ENCODE data around the gene BLVRB.
"Not testable (repeated sequence)": the region's sequence is repeated elsewhere in the genome, so short reads cannot be mapped to it uniquely, and the experiment has no call there.

The BLVRB gene

DNA sequence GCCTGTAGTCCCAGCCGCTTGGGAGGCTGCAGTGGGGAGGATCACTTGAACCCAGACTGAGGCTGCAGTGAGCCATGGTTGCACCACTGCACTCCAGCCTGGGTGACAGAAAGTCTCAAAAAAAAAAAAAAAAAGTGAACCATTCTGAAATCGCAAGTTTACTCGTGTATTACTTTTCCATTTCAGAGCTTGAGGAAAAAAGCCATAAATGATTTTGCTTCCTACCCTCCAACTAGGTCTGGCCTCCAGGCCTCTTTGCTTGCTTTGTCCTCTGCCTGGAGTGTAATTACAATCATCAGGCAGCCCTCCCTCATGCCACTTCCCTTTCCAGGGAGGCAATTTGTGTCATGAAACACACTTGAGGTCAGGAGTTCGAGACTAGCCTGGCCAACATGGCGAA, 8.5 kb downstream of the BLVRB start:
- no peak overlapping the region for H3K4me3 ChIP-seq (ENCODE audit: low read depth, low read length)
- no peak for DNase-seq (ENCODE audit: low read depth)

DNA sequence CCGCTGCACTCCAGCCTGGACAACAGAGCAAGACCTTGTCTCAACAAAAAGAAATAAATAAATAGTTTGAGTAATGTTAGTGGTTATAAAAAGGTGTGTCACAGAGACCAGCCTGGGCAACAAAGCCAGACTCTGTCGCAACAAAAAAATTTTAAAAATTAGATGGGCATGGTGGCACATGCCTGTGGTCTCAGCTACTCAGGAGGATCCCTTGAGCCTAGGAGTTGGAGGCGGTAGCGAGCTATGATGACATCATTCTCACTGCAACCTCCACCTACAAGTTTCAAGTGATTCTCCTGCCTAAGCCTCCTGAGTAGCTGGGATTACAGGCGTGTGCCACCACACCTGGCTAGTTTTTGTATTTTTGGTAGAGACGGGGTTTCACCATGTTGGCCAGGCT, 11.6 kb downstream of the BLVRB start:
- not testable (repeated sequence) for H3K4me3 ChIP-seq (ENCODE audit: low read depth, low read length); DNase-seq (ENCODE audit: low read depth)

DNA sequence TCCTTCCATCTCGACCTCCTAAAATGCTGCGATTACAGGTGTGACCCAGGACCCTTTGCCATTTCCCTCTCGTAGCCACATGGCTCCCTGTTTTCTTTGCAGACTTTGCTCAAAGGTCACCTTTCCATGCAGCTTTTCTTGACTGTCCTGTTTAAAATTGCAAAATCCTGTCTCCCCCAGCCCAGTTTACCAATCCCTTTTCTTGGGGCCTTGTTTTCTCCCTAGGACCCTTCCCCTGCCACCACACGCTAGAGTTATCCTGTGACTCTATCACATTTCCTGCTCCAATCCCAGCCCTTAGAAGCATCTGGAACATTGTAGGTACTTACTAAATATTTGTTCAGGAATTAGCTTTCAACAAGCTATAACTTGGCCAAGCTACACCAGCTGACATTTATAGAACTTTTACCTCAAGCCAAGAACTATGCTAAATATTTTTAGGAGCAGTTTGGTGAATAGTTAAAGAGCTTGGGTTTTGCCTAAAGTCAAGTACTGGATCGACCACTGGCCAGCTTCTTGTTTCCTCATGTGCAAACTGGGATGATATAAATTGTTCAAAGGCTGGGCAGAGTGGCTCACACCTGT, 12.3 kb downstream of the BLVRB start:
- H3K4me3 ChIP-seq (ENCODE audit: low read depth, low read length), result no peak overlapping the region
- DNase-seq (ENCODE audit: low read depth), result no peak

DNA sequence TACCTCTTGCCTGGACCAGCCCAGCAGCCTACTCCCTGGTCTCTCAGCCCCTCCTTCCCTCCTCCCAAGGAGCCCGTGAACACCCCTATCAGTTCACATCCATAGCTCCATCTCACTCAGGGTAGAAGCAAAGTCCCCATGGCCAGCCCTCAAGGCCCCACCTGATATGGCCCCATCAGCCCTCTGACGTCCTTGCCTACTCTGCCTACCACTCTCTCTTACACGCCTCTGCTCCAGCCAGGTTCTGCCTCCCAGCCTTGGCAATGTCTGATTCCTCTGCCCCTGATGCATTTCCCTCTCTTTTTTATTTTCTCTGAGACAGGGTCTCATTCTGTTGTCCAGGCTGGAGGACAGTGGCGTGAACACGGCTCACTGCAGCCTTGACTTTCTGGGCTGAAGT, 13.5 kb downstream of the BLVRB start:
- H3K4me3 ChIP-seq (ENCODE audit: low read depth, low read length), result no peak overlapping the region
- DNase-seq (ENCODE audit: low read depth), result no peak

DNA sequence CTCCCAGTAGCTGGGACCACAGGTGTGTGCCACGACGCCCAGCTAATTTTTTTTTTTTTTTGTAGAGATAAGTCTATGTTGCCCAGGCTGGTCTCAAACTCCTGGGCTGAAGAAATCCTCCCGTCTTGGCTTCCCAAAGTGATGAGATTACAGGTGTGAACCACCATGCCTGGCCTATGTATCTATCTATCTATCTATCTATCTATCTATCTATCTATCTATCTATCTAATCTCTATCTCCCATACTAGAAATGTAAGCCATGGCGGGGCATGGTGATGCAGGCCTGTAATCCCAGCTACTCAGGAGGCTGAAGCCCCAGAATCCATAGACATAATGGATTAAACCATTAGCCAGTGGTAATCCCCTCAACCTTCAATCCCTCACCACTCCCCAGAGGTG, 14.9 kb downstream of the BLVRB start:
- no peak for DNase-seq (ENCODE audit: low read depth)
- no peak overlapping the region for H3K4me3 ChIP-seq (ENCODE audit: low read depth, low read length)

DNA sequence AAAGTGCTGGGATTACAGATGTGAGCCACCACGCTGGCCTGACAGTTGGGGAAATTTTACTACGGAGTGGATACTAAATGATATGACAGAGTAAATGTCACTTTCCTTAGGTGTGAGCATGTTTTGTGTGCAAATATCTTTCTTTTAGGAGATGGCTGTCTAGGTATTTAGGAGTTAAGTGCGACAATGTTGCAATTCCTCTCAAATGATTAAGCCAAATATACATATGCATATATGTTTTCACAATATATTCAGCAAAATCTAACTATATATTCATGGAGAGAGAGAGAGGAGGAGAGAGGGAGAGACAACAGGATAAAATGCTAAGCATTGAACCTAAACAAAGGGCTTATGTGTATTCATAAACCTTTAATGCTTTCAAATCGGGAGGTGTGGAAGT, 16.0 kb downstream of the BLVRB start:
- H3K4me3 ChIP-seq (ENCODE audit: low read depth, low read length), result no peak overlapping the region
- no peak for DNase-seq (ENCODE audit: low read depth)

DNA sequence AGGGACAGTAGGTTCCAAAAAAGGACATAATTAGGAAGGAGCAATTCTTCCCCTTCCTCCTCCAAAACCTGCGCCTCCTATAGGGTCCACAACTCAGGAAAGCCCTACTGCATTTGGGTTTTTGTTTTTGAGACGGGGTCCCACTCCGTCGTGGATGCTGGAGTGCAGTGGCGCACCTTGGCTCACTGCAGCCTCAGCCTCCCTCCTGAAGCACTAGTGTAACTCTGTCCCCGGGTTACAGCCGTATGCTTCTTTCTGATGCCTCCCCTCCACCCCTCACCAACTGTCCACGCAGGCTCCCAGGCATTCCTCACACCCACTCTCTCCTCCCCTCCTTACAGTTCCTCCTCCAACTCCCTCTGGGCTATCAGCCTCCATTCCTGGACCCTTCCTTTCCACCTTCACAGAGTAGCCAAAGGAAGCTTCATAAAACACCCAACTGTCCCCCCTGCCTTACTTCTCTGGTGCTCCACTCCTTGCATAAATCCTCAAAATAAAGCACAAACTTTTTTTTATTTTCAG, 19.2 kb downstream of the BLVRB start:
- DNase-seq (ENCODE audit: low read depth), result no peak

DNA sequence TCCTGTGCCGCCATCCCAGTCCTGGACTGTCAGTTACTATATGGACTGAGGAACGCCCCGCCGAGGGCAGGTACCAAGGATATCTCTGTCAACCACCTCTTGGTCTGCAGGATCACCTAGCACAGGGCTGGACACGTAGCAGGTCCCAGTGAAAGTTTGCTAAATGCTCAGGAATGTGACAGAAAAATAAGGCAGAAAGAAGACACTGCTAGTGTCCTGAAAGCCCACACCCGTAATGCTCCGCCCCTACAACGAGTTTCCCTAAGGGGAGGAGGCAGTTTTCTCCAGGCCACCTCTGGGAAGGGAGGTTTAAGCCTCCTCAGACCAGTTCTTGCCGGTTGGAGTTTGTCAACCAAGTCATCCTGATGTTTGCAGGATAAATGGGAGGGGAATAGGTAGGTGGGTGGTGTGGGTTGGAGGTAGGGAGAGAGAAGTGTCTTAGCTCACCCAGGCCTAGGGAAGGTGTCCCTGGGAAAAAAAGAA, 19.7 kb downstream of the BLVRB start:
- no peak for DNase-seq (ENCODE audit: low read depth)
- no peak overlapping the region for H3K4me3 ChIP-seq (ENCODE audit: low read depth, low read length)

More for the DNA sequence above, 19.2 kb downstream of the BLVRB start:
- no peak overlapping the region for H3K4me3 ChIP-seq (ENCODE audit: low read depth, low read length)

DNA sequence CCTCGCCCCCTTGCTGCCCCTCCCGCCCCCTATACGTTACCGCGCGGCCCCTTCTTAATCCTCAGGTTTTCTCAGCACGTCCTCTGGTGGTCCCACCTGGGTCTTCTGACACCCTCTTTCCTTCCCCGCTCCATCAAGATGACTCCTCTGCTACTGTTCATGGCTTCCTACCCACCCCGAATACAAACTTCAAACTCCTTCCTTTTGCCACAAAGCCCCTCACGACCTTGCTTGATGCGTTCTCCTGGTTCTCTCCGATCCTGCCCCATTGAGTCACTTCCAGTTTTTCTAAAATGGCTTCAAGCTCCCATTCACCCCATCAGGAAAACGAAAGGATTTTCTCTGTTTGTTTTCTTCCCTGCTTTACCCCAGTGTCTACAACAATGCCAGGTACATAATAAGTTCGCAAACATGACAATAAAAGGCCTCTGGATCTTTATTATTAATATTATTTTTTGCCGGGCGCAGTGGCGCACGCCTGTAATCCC, 20.7 kb downstream of the BLVRB start:
- DNase-seq (ENCODE audit: low read depth), result no peak
- peak overlapping the region; percentile 65 for H3K4me3 ChIP-seq (ENCODE audit: low read depth, low read length)

DNA sequence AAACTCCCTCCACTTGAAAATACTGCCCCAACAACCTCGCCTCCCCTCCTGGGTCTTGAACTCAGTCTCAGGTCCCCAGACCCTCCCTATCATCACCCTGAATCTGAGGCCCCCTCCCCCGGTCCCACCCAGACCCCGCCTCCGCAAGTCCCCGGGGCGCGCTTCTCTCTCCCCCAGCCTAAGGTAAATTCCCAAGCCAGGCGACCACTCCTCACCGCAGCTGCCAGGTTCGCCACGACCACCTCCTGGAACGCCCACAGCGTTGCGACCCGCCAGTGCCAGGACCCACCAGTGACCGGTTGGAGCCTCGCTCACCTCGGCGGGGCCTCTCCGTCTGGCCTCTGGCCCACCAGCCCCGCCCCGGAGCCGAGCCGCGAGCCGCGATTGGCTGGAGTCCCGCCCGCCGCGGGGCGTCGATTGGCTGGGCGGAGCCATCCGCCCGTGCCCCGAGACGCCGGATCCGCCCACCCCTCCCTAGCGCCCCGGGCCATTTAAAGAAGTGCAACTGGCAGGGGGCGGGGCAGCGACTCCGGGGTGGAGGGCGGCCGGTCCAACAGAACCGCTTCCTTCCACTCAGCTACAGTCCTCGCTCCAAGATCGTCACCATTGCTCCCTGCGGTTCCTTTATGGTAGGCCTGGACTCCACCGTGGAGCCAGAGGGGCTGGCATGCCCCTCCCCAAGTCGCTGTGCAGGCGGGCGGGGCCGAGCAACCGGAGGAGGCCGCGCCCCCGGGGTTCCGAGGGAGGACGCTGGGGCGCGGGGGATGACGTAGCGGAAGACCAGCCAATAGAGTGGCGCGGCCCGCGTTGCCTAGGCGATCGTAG, 21.3 kb downstream of the BLVRB start, which contains the start of gene SERTAD3:
TSS of gene SERTAD3 (minus strand) at position 336 of the 825 bp plus-strand sequence. CDS start 2,255 bp downstream, outside the sequence.
- peak within 1 kb of the TSS; percentile 65 for H3K4me3 ChIP-seq (ENCODE audit: low read depth, low read length)
- DNase-seq (ENCODE audit: low read depth), result peak; percentile 83

DNA sequence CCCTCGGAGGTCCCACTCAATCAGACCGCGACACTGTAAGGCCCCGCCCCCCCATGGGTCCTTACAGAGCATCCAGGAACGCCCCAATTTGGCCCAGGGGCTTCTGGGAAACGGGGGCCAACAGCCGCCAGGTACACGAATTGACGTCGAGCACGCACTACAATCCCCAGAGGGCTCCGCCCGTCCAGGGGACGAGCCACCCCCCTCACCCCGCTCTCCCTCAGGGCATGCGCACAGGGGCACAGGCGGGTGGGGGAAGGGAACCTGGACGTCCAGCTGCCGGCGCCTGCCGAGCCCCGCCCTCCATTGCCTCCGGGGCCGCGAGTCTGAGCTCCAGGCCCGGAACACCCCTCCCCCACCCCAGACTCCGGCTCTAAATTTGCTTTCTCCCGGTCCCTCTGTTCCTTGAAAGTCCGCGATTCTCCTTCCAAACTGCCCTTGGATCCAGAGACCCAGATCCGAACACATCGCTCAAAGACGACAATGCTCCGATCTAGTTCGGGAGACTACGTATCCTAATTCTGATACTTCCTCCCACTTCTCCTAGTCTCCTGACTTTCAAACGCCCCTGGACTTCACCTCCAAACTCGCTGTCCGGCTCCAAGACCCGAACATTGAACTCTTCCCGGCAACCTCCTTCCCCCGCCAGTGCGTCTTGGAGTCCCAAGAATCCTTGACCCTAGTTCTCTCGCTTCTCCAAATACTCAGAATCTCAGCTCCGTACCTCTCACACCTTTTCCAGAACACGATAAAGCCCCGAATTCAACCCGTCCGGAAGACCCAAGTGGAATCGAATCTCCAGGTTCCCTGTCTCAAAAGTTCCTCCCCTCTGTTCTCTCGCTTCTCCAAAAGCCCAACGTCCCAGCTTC, 22.2 kb downstream of the BLVRB start:
- peak; percentile 99 for DNase-seq (ENCODE audit: low read depth)

DNA sequence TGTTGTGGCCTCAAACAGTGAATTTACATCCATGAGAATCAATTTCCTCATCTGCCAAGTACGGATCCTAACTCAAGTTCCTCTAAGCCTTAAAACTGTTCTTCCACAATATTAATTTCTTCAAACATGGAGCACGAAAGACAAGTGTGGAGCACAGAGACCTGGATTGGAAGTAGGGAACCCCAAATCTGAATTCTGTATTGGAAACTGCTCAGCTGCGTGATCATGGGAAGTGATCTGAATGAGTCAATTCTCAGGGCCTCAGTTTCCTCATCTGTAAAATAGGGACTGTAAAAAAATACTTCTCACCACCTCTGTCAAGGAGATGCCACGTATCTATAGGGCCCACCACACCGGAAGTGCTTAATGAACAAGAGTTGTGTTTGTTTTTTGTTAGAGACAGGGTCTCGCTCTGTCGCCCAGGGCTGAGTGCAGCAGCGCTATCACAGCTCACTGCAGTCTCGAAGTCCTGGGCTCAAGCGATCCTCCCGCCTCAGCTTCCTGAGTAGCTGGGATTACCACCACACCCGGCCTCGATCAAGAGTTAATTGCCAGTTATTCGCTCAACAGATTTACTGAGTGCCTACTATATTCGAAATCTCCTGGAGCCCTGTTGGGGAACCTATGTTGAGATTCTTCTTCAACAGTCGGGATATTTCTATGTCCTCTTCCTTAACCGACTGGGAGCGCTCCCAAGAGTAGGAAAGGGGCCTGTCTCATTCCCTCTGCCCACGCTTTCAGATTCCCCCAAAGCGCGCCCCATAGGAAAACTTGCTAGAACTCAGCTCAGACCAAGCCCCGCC, 23.0 kb downstream of the BLVRB start:
- no peak for DNase-seq (ENCODE audit: low read depth)
- H3K4me3 ChIP-seq (ENCODE audit: low read depth, low read length), result peak overlapping the region; percentile 65

More for the DNA sequence above, 22.2 kb downstream of the BLVRB start:
- H3K4me3 ChIP-seq (ENCODE audit: low read depth, low read length), result peak overlapping the region; percentile 65

DNA sequence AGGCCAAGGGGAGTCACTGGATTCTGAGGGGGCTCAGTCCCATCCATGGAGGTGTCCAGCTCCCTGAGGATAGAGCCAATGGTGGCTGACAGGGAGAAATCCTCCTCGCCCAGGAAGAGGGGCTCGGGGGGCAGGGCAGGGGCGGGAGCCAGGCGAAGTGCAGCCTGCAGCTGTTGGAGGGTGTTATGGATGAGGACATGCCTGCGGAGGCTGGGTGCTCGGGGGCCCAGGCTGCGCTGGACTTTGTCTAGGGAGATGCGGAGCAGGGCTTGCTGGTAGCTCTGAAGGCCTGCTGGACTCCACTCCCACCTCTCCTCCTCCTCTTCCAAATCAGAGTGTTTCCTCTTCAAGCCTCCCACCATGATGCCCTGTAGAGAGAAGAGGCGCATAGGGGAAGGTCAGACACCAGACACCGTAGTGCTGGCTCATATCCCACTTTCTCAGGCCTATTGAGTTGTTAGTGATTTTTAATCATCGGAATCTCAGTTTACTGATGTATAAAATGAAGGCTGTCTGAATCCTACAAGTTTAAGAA, 23.8 kb downstream of the BLVRB start:
- peak overlapping the region; percentile 65 for H3K4me3 ChIP-seq (ENCODE audit: low read depth, low read length)
- no peak for DNase-seq (ENCODE audit: low read depth)

DNA sequence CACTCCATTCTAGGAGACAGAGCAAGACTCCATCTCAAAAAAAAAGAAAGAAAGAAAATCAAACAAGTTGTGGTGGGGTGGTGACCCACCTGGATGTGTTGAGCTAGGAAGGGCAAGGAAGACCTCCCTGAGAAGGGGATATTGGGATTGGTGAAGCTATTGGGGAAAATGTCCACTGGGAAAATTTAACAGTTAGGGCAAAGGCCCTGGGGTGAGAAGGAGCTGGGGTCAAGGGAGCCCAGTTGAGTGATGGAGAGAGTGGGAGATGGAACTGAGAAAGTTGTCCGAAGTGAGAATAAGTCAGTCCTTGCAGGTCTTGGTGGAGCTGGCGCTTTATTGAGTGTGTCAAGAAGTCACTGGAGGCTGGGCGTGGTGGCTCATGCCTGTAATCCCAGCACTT, 27.3 kb downstream of the BLVRB start:
- DNase-seq (ENCODE audit: low read depth), result no peak
- H3K4me3 ChIP-seq (ENCODE audit: low read depth, low read length), result no peak overlapping the region

DNA sequence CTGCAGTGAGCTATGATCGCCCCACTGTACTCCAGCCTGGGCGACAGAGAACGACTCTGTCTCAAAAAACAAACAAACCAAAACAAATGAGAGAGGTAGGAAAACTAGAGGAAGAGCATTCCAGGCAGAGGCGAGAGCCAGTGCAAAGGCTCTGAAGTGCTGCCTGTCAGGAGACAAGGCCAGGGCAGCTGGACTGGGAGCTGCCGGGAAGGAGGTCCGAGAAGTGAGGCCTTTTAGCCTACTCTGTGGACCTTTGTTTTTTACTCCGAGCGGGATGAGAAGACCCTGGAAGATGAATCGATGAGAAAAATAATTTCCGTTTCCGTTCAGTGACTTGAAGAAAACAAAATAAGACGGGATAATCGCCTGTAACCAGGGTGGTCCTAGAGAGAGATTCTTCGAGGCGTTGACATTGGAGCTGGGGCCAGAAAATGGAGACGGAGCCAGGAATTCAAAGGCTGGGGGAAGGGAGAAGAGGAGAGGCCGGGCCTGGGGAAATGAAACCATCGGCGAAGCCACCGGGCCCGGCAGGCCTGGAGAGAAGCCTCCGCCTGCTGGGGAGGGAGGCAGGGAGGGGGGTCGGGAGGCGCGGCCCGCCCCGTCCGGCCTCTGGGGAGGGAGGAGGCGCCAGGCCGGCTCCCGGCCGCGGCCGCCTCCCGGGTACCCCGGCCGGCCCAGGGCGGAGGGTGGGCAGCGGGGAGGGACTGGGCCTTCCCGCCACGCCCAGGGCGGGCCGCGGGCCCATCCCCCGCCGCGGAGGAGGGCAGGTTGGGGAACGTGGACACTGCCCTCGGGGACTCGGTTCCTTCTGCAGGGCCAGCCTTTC, 31.9 kb downstream of the BLVRB start:
- H3K4me3 ChIP-seq (ENCODE audit: low read depth, low read length), result peak overlapping the region; percentile 40
- DNase-seq (ENCODE audit: low read depth), result peak; percentile 66

DNA sequence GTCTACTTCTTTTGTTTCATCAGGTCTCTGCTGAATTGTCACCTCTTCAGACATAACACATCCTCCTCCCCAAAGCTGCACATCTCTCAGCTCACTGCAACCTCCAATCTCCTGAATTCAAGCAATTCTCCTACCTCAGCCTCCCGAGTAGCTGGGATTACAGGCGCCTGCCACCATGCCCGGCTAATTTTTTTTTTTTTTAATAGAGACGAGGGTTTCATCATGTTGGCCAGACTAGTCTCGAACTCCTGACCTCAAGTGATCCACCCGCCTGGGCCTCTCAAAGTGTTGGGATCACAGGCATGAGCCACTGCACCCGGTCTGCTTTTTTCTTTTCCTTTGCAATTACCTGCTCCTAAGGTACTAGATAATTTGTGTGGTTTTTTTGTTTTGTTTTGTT, 32.8 kb downstream of the BLVRB start:
- not testable (repeated sequence) for H3K4me3 ChIP-seq (ENCODE audit: low read depth, low read length); DNase-seq (ENCODE audit: low read depth)

DNA sequence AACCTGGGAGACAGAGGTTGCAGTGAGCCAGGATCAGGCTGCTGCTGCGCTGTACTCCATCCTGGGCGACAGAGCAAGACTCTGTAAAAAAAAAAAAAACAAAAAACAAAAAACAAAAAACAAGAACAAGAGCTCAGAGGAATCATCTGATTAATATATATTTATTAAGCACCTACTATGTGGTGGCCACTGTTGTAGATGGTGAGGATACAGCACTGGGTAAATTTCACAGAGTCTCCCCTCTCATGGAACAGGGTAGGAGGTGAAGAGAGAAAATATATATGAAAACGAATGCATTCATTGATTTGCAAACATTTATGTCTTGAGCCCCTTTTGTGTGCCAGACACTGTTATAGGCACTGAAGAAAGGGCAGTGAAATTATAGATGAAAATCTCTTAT, 33.8 kb downstream of the BLVRB start:
- no peak overlapping the region for H3K4me3 ChIP-seq (ENCODE audit: low read depth, low read length)
- no peak for DNase-seq (ENCODE audit: low read depth)

DNA sequence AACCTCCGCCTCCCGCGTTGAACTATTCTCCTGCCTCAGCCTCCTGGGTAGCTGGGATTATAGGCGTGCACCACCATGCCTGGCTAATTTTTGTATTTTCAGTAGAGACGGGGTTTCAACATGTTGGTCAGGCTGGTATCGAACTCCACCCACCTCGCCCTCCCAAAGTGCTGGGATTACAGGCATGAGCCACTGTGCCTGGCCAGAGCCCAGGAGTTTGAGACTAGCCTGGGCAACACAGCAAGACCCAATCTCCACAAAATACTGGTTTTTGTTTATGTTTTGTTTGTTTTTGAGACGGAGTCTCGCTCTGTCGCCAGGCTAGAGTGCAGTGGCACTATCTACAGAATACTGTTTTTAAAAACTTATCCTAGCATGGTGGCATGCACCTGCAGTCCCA, 35.3 kb downstream of the BLVRB start:
- DNase-seq (ENCODE audit: low read depth); H3K4me3 ChIP-seq (ENCODE audit: low read depth, low read length): not testable (repeated sequence)
